Loucy (cell line): ENCODE results near the gene PRICKLE2.

ENCODE experiments used
- H2AFZ ChIP-seq: fragments of 200-600 bp; sonication (generic); 2 replicates; pipeline ENCODE4 v1.6.0; 2016; ENCODE audit warnings: antibody characterized with exemption, mild to moderate bottlenecking, low read length, moderate library complexity
- H3F3A ChIP-seq: fragments of 200-600 bp; 2 replicates; pipeline ENCODE4 v1.6.0; 2016; ENCODE audit warnings: antibody characterized with exemption, low read depth, mild to moderate bottlenecking
- H3K27me3 ChIP-seq: fragments of 200-600 bp; sonication (generic); 2 replicates; pipeline ENCODE4 v1.6.1; 2014; ENCODE audit warnings: low read length, mild to moderate bottlenecking; ENCODE audit not compliant: insufficient read depth, poor library complexity, severe bottlenecking
- H3K36me3 ChIP-seq: fragments of 200-600 bp; sonication (generic); 2 replicates; pipeline ENCODE4 v1.6.1; 2016; ENCODE audit warnings: low read length; ENCODE audit not compliant: insufficient read depth
- H3K4me1 ChIP-seq: fragments of 200-600 bp; sonication (generic); 2 replicates; pipeline ENCODE4 v1.5.1; 2014; ENCODE audit warnings: low read length, mild to moderate bottlenecking; ENCODE audit not compliant: insufficient read depth, poor library complexity, severe bottlenecking
- H3K4me2 ChIP-seq: fragments of 200-600 bp; sonication (generic); 2 replicates; pipeline ENCODE4 v1.6.0; 2014; ENCODE audit warnings: antibody characterized with exemption, low read length, low read depth, mild to moderate bottlenecking; ENCODE audit not compliant: poor library complexity, severe bottlenecking
- H3K4me3 ChIP-seq: fragments of 200-600 bp; sonication (generic); 2 replicates; pipeline ENCODE4 v1.5.1; 2014; ENCODE audit warnings: low read length, mild to moderate bottlenecking, mixed read lengths; ENCODE audit not compliant: poor library complexity, severe bottlenecking
- H3K79me2 ChIP-seq: fragments of 200-600 bp; sonication (generic); 2 replicates; pipeline ENCODE4 v1.6.1; 2014; ENCODE audit warnings: low read length; ENCODE audit not compliant: insufficient read depth
- H3K9ac ChIP-seq: fragments of 200-600 bp; sonication (generic); 2 replicates; pipeline ENCODE4 v1.6.0; 2014; ENCODE audit warnings: mild to moderate bottlenecking, low read depth, low read length, moderate library complexity; ENCODE audit not compliant: poor library complexity, severe bottlenecking
- H3K9me2 ChIP-seq: fragments of 200-600 bp; sonication (generic); replicated peaks from 2 replicates; pipeline ENCODE4 v1.6.1; 2016; ENCODE audit warnings: low read depth, low read length, mixed read lengths
- H3K9me3 ChIP-seq: fragments of 200-600 bp; sonication (generic); 2 replicates; pipeline ENCODE4 v1.6.1; 2014; ENCODE audit warnings: mild to moderate bottlenecking, antibody characterized with exemption, low read length, low read depth; ENCODE audit not compliant: insufficient read depth
- H4K20me1 ChIP-seq: fragments of 200-600 bp; sonication (generic); 2 replicates; pipeline ENCODE4 v1.6.0; 2014; ENCODE audit warnings: antibody characterized with exemption, low read length, mild to moderate bottlenecking; ENCODE audit not compliant: insufficient read depth, poor library complexity, severe bottlenecking
- CTCF ChIP-seq: fragments of 200-600 bp; sonication (generic); conservative IDR thresholded peaks from 2 replicates; pipeline ENCODE4 v1.5.1; 2014; ENCODE audit warnings: mild to moderate bottlenecking, antibody characterized with exemption, low read length
- EZH2phosphoT487 ChIP-seq: fragments of 200-600 bp; IDR thresholded peaks from 2 replicates; pipeline ENCODE4 v1.6.1; 2018; ENCODE audit warnings: antibody characterized with exemption, mild to moderate bottlenecking, moderate library complexity, borderline replicate concordance

PRICKLE2 gene

GRCh38 chr3:64053581-64053980, 171.7 kb downstream of the PRICKLE2 start:
- no peak overlapping the region for H2AFZ ChIP-seq
- no peaks in the 10 kb centered on the region for H3K4me1 ChIP-seq
- H3K9me2 ChIP-seq = no peaks in the 10 kb centered on the region
- H3K9me3 ChIP-seq = no peaks in the 10 kb centered on the region
- no peaks in the 10 kb centered on the region for H3F3A ChIP-seq
- no peak overlapping the region for H3K9ac ChIP-seq
- H3K36me3 ChIP-seq = no peaks in the 10 kb centered on the region
- no peaks in the 10 kb centered on the region for H4K20me1 ChIP-seq
- no peaks in the 10 kb centered on the region for H3K79me2 ChIP-seq
- H3K4me3 ChIP-seq = no peak overlapping the region
- no peaks in the 10 kb centered on the region for H3K27me3 ChIP-seq
- no peak for TF ChIP-seq CTCF
- no peak for TF ChIP-seq EZH2phosphoT487
- no peak overlapping the region for H3K4me2 ChIP-seq

GRCh38 chr3:64053117-64053516, 172.1 kb downstream of the PRICKLE2 start:
- Histone ChIP-seq H3K4me1 (no peaks in the 10 kb centered on the region), H3K27me3 (no peaks in the 10 kb centered on the region), H3K9me2 (no peaks in the 10 kb centered on the region), H3K79me2 (no peaks in the 10 kb centered on the region), H3K9me3 (no peaks in the 10 kb centered on the region), H3F3A (no peaks in the 10 kb centered on the region), H3K9ac (no peak overlapping the region), H4K20me1 (no peaks in the 10 kb centered on the region), H3K4me2 (no peak overlapping the region), H3K4me3 (no peak overlapping the region), H3K36me3 (no peaks in the 10 kb centered on the region), H2AFZ (no peak overlapping the region)
- no peak for TF ChIP-seq EZH2phosphoT487
- TF ChIP-seq CTCF = no peak

GRCh38 chr3:64049832-64050231, 175.4 kb downstream of the PRICKLE2 start:
- Histone ChIP-seq H3K79me2 (no peaks in the 10 kb centered on the region), H3K9ac (no peak overlapping the region), H3K4me3 (no peak overlapping the region), H3K9me2 (no peaks in the 10 kb centered on the region), H3K27me3 (no peaks in the 10 kb centered on the region), H3K36me3 (no peaks in the 10 kb centered on the region), H3K9me3 (no peaks in the 10 kb centered on the region), H3F3A (no peaks in the 10 kb centered on the region), H4K20me1 (no peaks in the 10 kb centered on the region), H2AFZ (no peak overlapping the region), H3K4me1 (no peaks in the 10 kb centered on the region), H3K4me2 (no peak overlapping the region)
- no peak for TF ChIP-seq CTCF
